Measurements from ENCODE around the gene NPHP4.
A peak's percentile ranks its signal among the peaks of the same experiment; 100 is the strongest.

Gene NPHP4

DNA sequence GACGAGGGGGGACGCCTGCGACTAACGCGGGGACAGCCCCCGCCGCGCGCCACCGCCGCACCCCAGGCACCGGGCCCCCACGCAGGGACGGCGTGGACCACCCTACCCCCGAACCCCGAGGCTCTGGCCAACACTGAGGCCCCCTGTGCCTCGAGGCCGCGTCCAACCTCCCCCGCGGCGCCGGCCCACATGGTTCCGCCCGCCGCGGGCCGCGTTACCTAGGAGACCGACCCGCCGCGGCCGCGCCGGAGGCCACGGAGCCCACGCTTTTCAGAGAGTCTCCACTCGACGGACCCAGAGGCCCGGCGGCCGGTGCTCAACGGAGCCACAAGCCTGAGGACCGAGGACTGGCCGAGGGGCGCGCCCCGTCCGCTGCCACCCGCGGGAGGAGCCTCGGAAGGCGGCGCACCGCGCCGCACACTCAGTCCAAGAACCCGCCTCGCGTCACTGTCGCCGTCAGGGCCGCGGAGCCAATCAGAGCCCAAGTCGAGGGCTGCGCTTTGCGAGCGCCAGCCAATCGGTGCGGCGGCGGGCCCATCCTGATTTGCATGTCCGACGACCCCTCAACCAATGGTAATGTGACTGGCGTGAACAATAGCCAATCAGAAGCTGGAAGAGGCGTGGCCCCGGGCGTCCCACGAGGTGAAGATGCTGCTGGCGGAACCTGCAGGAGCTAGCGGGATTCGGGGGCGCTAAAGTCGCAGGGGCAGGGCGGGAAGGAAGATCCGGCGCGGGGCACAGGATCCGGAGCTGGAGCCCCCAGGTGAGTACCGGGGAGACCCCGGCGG lies at the start of gene NPHP4:
NPHP4 (minus strand) TSS at position 400 of the 788 bp plus-strand sequence. CDS start 6,136 bp downstream, outside the sequence.
- DNase-seq = peak; percentile 100

DNA sequence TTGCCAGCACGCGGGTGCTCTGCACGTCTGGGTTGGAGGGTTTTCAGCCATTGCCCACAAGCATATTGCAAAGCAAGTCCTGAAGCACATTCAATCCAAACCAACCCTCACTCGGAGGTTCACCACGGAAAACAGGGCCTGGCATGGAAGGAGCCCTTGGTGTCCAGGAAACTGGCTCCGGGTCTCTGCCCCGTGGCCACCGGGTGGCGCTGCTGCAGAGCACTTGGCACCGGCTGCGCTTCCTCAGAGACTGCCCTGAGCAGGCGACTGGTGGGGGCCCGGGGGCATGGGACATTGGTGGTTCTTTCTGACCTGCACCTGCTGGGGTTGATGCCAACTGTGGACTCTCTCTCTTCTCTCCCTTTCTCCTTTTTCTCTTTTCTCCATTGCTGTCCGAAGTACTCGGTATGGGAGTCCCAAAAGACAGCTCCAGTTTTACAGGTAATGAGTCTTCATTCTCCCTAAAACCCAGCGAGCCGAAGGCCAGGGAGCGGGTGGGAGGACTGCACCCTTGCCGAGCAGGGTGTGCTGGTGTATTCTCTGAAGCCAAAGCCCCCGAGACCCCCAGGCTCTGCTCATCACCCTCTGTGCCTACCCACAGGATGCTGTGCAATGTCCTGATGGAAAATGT lies 49.3 kb upstream of the NPHP4 start:
- no peak for DNase-seq

DNA sequence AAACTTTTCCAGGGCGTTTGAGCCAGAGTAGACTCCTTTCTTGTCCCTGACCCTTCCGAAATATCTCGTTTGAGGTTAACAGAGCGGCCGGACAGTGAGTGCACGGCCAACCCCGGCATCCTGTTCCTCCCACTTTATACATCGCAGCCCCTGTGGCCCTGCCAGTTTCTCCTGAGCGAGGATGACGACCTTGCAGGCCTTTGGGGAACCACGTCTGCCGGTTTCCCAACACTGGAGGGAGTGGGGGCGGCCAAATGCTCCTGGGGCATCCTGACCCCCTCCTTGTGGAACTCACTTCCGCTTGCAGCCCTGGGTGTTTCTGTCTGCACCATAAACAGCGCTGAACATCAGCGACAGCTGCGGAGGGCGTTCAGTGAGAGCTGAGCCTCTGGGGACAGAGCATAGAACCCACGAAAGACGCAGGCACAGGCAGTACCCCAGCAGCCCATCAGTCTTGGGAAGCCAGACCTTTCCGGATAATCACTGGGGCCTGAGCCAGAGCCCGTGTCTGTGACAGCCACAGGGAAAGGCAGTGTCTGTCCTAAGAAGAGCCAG lies 48.7 kb upstream of the NPHP4 start:
- no peak for DNase-seq

DNA sequence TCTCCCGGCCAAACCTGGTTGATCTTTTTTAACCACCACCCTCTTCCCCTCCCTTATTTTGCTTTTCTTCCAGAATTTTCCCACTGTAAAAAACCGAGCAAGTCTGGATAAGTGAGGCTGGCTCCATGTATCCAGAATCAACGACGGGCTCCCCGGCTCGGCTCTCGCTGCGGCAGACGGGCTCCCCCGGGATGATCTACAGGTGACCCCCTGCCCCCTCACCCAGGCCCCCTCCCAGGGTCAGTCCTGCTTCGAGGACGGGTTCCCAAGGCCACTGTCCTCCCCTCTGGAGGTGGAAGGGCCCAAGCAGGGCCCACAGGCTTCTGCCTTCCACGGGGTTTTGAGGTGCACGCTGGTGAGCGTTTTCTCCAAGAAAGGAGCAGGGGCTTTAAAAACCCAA lies 48.2 kb upstream of the NPHP4 start:
- DNase-seq = no peak

DNA sequence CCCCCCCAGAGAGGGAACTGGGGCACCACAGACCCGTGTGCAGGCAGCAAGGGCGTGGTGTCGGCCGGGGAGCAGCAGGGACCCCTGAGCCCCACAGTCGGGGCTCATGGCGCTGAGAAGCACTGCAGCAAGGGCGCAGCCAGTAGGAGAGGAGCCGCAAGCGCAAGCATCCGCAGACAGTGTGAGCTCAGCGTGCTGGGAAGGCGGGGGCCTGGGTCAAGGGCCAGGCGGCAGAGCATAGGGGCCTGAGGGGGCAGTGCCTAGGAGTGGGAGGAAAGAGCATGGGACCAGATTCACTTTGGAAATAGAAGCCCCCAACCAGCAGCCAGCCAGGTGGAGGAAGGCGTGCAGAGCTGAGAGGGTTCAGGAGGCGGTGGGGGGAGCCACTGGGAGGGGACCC lies 46.8 kb upstream of the NPHP4 start:
- DNase-seq = no peak

DNA sequence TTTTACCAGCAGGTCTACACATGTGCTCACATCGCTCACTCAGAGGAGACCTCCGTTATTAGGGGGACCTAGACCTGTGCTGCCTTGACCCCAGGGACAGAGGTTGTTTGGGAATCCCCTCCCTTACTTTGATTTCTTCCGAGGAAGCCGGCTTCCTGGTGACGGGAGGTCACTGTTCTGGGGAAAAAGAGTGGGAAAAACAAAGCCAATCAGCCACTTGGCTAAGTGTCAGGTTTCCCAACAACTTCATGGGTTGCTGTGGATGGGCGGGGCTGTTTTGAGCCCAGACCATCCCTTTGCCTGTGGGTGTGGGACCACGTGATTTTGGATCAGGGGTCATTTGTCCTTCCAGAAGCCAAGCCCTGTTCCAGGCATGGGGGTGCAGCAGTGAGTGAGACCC lies 46.4 kb upstream of the NPHP4 start:
- DNase-seq = no peak

DNA sequence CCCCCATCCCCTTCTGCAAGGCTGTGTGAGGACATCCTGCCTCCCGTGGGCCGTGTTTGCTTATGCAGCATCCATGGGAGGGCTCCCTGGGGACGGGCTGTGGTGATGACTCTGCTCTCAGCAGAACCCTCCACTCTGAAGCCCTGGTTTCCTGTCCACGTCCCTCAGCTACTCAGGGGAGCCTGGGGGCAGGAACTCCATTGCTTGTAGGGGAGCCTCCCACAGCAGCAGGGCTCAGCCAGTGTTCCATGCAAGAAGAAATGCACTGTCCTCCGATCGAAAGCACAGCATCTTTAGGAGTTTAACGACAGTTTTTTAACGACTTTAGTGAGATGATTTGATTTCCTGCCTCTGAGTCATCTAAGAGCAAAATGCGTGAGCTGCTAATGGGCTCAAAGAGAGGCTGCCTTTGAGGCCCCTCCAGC lies 45.1 kb upstream of the NPHP4 start:
- no peak for DNase-seq

DNA sequence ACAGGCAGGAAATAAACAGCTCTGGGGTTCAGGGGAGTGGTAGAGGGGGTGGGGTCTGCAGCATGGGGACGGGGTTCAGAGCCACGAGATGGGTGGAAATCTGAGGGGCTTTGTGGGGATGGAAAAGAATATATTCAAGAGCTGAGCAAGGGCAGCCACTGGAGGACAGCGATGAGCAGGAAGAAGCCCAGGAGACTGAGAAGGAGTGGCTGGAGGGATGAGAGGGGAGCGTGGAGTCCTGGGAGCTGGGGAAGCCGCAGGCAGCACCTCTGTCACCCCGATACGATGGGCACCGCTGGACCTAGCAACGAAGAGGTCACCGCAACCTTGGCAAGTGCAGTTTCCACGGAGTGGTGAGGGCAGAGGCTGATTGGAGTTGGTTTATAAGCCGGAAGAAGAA lies 43.5 kb upstream of the NPHP4 start:
- no peak for DNase-seq

DNA sequence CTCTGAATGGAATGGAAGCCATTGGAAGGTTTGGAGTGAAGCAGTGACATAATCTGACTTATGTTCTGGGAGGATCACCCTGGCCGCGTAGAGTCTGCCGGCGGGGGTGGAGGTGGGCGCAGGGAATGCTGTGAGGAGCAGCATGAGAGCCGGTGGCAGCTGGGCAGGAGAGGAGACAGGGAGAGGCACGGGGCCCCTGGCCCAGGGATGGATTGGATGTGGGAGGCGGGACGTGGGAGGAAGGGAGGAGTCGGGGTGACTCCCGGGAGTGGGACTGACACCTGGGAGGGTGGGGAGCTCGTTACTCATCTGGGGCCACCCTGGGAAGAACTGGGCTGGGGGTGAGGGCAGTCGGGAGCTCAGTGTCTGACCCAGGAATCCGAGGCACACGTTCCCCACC lies 43.1 kb upstream of the NPHP4 start:
- no peak for DNase-seq

DNA sequence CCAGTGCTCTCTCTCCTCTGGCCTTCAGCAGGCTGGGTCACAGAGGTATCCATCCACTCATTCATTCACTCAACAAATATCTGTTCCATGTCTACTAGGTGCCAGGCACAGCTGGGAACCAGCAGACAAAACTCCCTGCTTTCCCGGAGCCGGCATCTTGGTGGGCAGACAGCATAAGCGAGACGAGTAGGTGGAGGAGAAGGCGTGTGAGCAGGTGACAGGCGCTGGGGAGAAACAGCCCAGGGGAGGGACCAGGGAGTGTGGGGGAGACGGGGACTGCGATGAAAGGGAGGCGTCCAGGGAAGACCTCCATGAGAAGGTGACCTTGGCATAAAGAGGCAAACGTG lies 42.5 kb upstream of the NPHP4 start:
- DNase-seq = no peak

DNA sequence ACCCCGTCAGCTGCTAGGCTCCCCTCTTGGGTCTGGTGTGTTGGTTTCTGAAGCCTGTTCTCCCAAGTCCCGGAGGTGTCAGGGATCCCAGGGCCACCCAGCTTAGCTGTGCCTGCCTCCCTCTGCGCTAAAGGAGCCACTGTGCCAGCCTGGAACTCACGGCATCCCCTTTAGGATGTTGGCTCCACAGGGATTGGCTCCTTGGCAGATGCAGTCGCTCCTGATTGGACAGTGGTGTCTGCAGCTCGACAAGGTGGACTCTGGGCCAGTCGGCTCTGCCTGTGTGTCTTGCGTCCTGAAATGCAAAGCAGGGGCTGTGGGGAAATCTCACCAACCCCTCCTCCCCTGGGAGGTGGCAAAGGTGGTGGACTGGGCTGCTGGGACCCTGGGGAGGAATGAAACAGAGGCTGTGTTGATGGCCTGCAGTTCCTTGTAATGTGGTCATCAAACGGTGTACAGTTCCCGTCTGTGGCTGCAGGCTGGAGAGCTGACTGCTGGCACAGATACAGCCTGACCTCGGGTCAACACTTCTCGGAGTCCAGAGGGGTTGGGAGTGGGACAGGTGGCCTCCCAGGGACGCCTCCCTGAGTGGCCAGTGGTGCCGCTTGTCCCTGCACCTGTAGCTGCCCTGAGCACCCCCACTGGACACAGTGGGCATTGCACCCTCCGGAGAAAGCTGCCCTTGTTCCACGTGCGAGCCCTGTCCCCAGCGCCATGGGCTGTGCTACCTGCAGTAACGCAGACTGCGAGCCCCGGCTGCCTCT lies 41.9 kb upstream of the NPHP4 start:
- no peak for DNase-seq

DNA sequence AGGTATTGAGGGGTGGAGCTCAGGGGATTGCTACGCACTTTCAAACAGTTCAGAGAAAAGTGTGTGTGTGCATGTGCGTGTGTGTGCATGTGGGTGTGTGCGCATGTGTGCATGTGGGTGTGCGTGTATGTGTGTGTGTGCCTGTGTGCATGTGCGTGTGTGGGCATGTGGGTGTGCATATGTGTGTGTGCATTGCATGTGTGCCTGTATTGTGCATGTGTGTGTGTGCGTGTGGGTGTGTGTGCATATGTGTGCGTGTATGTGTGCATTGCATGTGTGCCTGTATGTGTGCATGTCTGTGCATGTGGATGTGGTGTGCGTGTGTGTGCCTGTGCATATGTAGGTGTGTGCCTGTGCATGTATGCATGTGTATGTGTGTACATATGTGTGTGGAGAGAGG lies 40.9 kb upstream of the NPHP4 start:
- no peak for DNase-seq

DNA sequence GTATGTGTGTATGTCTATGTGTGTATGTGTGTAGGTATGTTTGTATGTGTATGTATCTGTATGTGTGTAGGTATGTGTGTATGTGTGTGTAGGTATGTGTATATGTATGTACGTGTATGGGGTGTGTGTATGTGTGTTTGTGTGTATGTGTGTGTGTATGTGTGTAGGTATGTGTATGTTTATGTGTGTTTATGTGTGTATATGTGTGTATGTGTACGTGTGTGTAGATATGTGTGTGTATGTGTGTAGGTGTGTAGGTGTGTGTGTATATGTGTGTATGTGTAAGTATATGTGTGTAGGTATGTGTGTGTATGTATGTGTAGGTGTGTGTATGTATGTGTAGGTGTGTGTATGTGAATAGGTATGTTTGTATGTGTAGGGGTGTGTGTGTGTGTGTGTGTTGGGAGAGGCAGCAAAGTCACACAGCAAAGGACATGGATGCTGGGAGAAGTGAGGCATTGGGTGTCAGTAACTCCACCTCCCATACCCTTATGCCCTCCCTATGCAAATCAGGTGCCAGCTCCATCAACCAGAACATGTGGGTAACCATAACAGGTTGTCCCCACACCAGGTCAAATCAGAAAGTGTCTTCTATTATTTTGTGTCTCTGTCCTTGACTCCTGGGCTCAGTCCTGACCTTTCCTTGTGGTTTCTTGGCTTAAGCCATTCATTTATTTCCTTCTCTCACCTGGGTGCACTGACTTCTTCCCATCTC lies 38.5 kb upstream of the NPHP4 start:
- no peak for DNase-seq

DNA sequence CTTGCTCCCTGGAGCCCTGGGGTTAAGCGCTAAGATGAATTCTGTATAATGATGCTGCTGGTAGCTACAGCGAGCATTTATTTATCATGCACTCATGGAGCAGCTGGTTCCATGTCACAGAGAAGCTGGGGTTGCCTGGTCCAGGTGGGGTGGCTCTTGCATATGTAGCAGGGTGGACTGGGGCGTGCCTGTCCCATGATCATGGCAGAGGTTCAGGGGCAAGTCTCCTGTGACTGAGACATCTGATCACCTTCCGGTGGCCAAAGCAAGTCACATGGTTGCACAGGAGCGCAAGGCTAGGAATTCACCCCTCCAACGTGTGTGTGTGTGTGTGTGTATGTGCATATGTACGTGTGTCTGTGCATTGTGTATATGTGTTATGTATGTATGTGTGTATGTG lies 37.9 kb upstream of the NPHP4 start:
- DNase-seq = no peak

DNA sequence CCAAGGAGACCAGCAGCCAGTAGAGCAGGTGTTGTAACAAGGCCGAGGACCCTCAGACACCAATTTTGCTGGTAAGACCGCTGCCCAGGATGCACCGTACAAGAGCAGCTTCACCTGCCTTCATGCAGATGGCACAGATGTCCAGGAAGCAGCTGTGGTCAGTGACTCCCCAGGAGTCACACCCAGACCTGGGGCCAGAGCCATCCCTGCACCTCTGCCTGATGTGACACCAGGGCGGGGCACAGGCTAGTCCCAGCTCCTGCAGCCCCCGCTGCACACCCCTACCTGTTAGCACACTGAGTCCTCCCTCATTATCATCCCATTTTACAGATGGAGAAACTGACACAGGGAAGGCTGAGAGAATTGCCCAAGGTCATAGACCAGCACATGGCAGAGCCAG lies 37.1 kb upstream of the NPHP4 start:
- no peak for DNase-seq

DNA sequence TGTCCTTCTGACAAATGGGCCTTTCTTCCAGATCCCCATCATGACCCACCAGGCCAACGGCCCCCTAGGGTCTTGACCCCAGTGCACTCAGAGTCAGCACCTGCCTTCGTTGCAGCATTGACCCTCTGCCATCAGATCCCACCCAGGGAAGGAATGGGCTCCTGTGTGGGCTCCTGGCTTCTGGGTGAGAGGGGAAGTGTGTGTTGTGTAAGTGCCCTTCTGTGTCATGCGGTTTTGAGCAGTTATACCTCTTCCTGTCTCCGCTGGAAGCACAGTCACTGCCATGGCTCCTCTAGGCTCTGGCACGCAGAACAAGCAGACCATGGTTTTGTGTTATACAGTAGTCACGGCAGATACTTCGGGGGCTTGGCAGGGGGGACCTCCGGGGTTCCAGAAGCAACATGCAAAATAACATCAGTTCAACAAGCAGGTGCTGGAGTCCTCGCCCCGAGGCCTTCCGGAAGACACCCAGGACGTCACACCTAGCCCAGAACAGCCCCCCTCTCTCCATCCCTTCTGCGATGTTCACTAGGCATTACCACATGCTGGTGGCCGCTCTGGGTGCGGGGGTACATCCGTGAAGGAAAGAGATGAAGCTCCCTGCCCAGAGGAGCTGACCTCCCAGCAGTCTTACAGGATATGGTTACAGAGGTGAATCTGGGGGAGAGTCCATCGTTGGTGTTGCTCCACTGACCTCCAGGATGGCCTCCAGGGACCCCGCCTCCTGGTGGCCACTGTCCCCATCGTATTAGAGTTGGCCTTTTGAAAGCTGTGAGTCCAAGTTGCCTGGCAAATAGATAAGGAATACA lies 36.0 kb upstream of the NPHP4 start:
- DNase-seq = no peak

DNA sequence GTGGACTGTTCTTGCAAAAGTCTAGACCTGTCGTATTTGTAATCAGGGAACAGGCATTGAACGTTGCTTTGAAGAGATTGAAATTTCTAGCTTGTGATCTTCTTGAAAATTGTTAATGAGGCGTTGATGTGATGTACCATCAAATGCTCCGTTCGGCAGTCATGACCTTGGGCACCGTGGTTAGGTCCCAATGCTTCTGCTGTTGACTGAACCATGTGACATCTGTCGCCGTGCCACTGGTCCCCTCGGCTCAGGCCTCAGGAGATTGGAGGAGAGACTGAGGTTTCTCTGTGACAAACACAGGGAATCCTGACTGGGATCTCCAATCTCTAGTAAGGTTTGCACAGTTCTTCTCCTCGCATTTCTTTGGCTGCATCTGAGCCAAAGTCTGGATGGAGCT lies 35.4 kb upstream of the NPHP4 start:
- no peak for DNase-seq

DNA sequence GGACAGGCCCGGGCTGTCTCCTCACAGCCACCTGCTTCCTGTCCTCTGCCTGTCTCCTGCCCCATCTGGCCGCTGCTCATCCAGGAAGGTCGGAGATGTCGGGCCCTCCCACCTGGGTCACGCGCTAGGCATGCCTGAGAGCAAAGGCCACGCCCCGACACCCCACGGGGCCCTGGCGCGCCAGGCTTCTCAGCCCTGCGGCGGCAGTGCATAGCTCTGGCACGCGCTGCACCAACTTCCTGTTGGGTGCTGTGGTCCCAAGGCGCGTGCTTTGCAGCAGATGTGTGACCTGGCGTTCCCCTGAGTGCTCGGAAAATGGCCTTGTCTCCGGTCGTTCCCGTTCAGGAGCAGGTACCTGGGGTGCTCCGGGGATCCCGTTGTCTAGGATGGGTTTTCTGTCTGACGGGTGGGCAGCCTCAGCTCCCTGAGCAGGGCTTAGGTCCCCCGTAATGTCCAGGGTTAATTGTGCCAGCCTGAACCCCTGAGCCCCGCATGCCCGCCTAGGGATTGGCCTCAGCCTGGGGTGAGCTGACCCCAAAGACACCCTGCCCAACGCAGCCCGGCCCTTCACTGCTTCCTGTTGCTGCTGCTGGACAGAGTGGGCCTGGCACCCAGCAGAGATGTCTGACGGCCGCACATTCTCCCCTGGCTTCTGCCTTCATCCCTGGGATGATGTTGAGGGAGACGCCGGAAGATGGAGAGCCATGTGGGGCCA lies 34.0 kb upstream of the NPHP4 start:
- DNase-seq = peak; percentile 81

DNA sequence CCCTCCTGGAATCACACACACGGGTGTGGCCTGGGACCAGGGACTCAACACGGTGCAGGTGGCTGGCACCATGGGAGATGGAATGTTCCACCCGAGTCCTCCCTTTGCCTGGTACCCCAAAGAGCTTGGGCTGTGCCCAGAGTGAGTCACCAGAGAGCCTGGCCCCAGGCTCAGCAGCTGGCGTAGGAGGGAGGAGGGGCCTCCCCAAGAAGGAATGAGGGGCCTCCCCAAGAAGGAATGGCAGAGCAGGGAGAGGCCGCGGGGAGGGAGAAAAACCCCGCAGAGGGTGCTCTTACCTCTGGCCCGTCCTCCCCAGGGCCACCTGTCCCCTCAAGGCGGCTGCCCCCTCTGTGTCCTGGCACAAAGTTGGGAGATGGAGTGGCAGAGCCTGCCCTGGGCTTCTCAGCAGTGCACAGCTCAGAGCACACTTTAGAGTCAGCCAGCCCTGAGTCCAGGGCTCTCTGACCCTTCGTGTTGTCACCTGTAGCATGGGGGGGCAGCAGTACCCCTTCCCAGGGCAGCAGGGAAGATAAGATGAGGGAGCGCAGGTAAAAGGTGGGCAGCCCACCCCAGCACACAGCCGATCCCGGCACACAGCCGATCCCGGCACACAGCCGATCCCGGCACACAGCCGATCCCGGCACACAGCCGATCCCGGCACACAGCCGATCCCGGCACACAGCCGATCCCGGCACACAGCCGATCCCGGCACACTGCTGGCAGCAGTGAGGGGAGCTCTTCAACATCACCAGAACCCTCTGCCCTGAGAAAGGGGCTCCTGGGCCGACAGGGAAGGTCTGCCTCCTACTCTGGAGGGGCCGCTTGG lies 33.3 kb upstream of the NPHP4 start:
- DNase-seq = peak; percentile 93

DNA sequence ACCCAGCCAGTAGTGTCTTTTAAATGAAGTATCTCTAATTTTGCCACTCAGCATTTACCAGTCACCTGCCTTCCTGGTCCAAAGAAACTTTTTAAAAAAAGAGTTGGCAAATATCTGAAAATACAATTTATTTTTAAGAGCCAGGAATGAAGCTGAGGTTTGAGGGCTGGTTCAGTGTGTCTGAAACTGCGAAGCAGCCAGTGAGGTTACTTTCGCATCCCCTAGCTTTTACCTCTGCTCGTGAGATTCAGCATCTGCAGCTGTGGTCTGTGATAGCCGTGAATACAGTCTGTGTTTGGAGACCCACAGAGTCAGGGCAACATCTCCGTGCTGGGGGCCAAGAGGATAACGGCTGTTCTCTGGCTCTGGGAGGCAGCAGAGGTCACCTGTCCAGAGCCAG lies 32.2 kb upstream of the NPHP4 start:
- no peak for DNase-seq

DNA sequence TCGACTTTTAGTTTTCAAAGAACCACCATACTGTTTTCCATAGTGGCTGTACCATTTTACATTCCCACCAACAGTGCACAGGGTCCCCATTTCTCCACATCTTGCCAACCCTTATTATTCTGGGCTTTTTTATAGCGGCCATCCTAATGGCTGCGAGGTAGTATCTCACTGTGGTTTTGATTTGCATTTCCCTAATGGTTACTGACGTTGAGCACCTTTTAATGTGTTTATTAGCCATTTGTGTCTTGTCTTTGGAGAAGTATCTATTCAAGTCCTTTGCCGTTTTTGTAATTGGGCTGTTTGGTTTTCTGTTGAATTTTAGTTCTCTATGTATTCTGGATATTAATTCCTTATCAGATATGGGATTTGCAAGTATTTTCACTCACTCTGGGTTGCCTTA lies 31.1 kb upstream of the NPHP4 start:
- no peak for DNase-seq
